GM20000 (cell line): ENCODE results near the gene FBXO4.
"Not testable (repeated sequence)": the region's sequence is repeated elsewhere in the genome, so short reads cannot be mapped to it uniquely, and the experiment has no call there.

Source experiments
- DNase-seq: peaks from one replicate; pipeline ENCODE4 v3.0.0; 2012; ENCODE audit warnings: low spot score
- TF ChIP-seq, protein P1 (sequence below): IDR thresholded peaks from 2 replicates; pipeline ENCODE4 v1.5.1; 2012; ENCODE audit warnings: mild to moderate bottlenecking, control low read depth; ENCODE audit errors: extremely low read depth, missing control alignments

Gene FBXO4

GRCh38 chr5:41967401-41967800, 42.3 kb downstream of the FBXO4 start:
- no peak for DNase-seq
- TF ChIP-seq, protein P1, sequence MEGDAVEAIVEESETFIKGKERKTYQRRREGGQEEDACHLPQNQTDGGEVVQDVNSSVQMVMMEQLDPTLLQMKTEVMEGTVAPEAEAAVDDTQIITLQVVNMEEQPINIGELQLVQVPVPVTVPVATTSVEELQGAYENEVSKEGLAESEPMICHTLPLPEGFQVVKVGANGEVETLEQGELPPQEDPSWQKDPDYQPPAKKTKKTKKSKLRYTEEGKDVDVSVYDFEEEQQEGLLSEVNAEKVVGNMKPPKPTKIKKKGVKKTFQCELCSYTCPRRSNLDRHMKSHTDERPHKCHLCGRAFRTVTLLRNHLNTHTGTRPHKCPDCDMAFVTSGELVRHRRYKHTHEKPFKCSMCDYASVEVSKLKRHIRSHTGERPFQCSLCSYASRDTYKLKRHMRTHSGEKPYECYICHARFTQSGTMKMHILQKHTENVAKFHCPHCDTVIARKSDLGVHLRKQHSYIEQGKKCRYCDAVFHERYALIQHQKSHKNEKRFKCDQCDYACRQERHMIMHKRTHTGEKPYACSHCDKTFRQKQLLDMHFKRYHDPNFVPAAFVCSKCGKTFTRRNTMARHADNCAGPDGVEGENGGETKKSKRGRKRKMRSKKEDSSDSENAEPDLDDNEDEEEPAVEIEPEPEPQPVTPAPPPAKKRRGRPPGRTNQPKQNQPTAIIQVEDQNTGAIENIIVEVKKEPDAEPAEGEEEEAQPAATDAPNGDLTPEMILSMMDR: no peak

GRCh38 chr5:41968153-41968723, 43.2 kb downstream of the FBXO4 start:
- TF ChIP-seq, protein P1: no peak
- no peak for DNase-seq

GRCh38 chr5:41973087-41973486, 48.0 kb downstream of the FBXO4 start:
- TF ChIP-seq, protein P1: no peak
- DNase-seq: no peak

DNA sequence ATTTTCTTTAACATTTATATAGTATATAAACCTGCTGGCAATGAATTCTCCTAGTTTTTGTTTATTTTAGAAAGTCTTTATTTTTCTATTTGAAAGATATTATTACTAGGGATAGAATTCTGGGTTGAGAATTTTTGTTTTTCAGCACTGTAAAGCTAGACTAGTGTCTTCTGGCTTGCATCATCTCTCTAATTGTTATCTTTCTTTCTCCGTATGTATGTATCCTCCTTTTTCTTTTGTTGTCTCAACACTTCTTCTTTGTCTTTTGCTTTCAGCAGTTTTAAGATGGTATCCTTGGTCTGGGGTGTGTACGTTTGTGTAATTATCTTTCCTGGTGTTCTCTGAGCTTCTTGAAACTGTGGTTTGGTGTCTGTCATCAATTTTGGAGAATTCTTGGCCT, 48.8 kb downstream of the FBXO4 start:
- DNase-seq: no peak
- TF ChIP-seq, protein P1: no peak

- DNase-seq: no peak
- TF ChIP-seq, protein P1: no peak
Observed at GRCh38 chr5:41978676-41979075, 53.6 kb downstream of the FBXO4 start.

DNA sequence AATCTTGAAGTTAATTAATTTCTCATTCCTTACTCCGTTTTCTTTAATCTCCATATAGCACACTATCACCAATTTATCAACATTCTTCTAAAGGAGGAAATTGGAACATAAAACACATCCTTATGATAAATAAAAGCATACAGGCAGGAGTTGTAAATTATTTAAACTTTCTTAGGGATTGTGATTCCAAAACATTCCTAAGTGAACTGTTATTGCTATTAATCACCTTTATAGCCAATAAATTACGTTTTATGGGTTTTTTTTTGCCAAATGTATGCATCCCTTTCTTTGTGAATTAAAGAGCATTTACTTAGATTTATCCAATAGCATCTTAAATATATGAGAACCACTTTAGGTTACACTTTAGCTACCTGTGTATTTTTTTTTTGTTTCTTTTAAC, 55.3 kb downstream of the FBXO4 start:
- no peak for DNase-seq
- TF ChIP-seq, protein P1: no peak

DNA sequence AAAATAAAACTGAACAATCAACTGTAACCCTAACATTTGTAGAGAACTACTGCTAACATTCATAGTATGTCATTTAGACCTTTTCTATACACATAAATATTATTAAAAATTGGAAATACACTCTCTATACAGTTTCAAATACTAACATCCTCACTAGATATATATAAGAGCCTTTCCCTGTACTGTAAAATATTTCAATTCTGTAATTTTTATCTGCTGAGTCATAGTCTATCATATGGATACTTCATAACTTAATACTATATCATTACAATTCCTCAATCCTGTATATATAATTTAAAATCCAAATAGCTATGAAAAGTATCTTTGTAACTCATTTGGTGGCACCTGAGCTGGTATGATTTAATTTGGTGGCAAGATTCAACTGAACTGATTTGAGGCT, 55.8 kb downstream of the FBXO4 start:
- DNase-seq: no peak
- TF ChIP-seq, protein P1: no peak

- not testable (repeated sequence) for DNase-seq
Observed at GRCh38 chr5:41982858-41983257, 57.8 kb downstream of the FBXO4 start.
